Cardiac fibroblast (primary cell): ENCODE data around the gene FNDC3A.
A peak's percentile ranks its signal among the peaks of the same experiment; 100 is the strongest.

Source experiments
- DNase-seq, 2 donors: peaks; one replicate each; pipeline versions ENCODE4 v3.0.0 to v3.0.0-alpha.2; 2010; ENCODE audit warnings: low read depth in 2 of 2
- H3K4me3 ChIP-seq, 2 donors: replicated peaks in 1 of 2; 1 replicate in 1 of 2; 2 replicates in 1 of 2; pipeline ENCODE4 v1.5.1; 2011; ENCODE audit warnings: low read depth in 2 of 2, low read length in 2 of 2, mild to moderate bottlenecking in 2 of 2, moderate library complexity in 1 of 2
- TF ChIP-seq, protein P1 (sequence below): IDR thresholded peaks from one replicate; pipeline ENCODE4 v1.5.1; 2011; ENCODE audit warnings: low read depth, mild to moderate bottlenecking, low read length, inconsistent platforms

Gene FNDC3A

DNA sequence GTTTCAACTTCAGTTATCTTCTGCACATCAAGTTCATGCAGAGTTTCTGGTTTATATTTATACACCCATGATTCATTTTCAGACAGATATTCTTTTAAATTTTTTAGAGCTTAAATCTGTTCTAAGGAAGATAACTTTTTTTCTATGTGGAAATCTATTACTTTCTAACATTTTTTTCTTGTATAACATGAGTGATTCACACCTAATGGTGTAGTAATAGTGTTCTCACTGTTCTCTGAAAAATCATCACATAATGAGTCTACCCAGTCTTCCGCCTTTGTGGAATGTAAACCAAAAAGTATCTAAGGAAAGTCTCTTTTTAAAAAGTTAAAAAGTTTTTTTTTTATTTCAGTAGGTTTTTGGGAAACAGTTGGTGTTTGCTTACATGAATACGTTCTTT is 70.8 kb downstream of the FNDC3A start:
- TF ChIP-seq, protein P1, sequence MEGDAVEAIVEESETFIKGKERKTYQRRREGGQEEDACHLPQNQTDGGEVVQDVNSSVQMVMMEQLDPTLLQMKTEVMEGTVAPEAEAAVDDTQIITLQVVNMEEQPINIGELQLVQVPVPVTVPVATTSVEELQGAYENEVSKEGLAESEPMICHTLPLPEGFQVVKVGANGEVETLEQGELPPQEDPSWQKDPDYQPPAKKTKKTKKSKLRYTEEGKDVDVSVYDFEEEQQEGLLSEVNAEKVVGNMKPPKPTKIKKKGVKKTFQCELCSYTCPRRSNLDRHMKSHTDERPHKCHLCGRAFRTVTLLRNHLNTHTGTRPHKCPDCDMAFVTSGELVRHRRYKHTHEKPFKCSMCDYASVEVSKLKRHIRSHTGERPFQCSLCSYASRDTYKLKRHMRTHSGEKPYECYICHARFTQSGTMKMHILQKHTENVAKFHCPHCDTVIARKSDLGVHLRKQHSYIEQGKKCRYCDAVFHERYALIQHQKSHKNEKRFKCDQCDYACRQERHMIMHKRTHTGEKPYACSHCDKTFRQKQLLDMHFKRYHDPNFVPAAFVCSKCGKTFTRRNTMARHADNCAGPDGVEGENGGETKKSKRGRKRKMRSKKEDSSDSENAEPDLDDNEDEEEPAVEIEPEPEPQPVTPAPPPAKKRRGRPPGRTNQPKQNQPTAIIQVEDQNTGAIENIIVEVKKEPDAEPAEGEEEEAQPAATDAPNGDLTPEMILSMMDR = no peak
- peak in 1 of 2 donors; percentile 44 for DNase-seq
- H3K4me3 ChIP-seq = no peak overlapping the region

DNA sequence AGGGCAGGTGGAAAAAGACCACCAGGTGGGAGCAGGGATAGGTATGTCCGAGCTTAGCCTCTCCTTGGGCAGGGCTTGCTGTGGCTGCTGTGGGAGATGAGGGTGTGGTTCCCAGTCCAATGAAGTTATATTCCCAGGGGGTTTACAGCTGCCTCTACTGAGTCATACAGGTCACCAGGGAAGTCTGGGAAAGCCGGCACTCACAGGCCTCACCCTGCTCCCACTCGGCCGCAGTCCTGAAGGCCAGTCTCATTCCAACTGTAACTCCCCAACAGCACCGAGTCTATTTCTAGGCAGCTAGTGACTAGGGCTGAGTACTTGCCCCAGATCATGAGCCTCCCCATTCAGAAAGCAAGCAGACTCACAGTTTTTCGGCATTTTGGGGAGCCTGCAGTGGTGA is 77.1 kb downstream of the FNDC3A start:
- H3K4me3 ChIP-seq = no peak overlapping the region
- DNase-seq = peak in 1 of 2 donors; percentile 70
- TF ChIP-seq, protein P1 = no peak

DNA sequence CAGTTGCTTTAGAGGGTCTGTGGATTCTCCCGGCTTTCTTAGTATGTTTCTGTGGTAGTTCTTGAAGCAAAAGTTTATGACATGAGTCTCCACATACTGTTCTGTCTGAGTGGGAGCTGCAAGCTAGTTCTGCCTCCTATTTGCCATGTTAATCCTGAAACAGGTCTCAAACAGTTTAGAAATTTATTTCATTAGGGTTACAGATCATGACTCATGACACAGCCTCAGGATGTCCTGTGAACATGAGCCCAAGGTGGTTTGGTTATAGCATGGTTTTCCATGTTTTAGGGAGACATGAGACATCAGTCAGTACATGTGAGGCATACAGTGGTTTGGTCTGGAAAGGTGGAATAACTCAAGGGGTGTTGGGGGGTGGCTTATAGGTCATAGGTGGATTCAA is 77.5 kb downstream of the FNDC3A start:
- DNase-seq = no peak
- H3K4me3 ChIP-seq = no peak overlapping the region
- TF ChIP-seq, protein P1 = no peak

DNA sequence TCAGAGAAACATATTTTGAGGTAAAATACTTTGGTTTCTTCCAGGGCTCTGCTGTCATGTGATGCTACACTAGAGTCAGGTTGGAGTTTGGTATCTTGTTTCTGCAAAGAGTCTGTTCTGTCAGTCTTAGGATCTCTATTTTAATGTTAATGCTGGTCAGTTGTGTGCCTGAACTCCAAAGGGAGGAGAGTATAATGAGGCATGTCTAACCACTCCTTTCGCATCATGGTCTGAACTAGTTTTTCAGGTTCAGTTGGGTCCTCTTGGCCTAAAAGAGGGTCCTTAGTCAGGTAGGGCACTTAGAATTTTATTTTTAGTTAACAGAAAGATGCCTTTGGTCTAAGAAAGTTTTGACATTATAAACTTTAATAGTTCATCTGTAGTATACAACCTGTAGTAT is 78.2 kb downstream of the FNDC3A start:
- no peak for DNase-seq
- TF ChIP-seq, protein P1 = no peak
- no peak overlapping the region for H3K4me3 ChIP-seq

DNA sequence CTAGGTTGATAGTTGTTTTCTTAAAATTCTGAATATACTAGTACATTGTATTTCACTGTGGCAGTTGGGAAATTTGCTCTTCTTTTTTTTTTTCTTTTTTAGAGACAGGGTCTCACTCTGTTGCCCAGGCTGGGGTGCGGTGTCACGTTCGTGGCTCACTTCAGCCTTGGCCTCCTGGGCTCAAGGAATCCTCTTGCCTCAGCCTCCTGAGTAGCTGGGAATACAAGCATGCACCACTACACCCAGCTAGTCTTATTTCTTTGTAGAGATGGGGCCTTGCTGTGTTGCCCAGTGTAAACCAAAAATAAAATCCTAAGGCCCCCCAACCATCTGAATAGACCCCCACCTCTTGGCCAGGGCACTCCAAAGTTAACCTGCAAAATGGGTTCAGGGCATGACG is 79.3 kb downstream of the FNDC3A start:
- DNase-seq = no peak
- no peak overlapping the region for H3K4me3 ChIP-seq
- TF ChIP-seq, protein P1 = no peak

DNA sequence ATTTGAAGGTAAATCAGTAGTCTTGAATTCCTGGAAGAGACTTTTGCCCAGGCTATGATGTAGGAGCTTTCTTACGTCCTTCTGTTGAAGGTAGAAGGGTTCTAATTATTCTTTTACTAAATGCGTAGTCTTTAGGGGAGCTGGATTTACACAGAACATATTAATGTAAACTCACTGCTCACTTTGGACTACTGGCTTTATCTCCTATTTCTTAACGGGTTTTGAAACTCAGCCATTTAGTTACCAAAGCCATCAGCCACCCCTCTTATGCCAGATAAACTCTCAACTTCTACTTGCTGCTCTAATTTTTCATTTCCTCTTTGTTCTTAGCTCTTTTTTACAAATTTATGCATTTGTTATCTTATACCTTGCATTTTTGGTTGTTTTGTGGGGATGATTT is 81.5 kb downstream of the FNDC3A start:
- peak in 1 of 2 donors; percentile 14 for DNase-seq
- TF ChIP-seq, protein P1 = no peak
- no peak overlapping the region for H3K4me3 ChIP-seq

DNA sequence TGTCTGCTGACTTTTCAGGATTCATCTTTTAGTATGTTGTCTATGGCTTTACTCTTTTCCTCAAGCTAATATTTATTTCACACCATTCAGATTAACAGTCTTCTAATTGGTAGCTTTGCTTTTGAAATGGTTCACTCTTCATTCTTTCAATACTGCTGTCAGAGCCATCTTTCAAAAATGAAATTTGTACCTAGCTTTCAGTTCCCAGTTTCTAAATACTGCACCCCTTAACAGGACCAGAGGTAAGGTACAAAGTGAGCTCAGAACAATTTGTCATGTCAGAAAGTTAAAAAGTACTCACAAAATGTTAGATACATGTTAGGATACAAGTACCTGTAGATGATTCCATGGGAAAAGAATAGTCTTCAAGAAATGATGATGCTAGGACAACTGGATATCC is 83.0 kb downstream of the FNDC3A start:
- TF ChIP-seq, protein P1 = no peak
- DNase-seq = no peak
- no peak overlapping the region for H3K4me3 ChIP-seq
